HepG2 (cell line): ENCODE results near the gene LHPP.

ENCODE experiments used
- ATF5 ChIP-seq: sonication (generic); formaldehyde crosslinking; IDR thresholded peaks from 2 replicates; pipeline ENCODE4 v1.4.0; 2020; ENCODE audit warnings: mild to moderate bottlenecking, low read depth, missing genetic modification reagents
- BRCA1 ChIP-seq: sonication (generic); formaldehyde crosslinking; IDR thresholded peaks from 2 replicates; pipeline ENCODE4 v1.4.0; 2020; ENCODE audit warnings: missing genetic modification reagents
- CTCF ChIP-seq: sonication (generic); formaldehyde crosslinking; IDR thresholded peaks from 2 replicates; pipeline ENCODE4 v1.5.0; 2020; ENCODE audit warnings: mild to moderate bottlenecking, missing genetic modification reagents, moderate library complexity
- GTF2F1 ChIP-seq: fragments of 150-350 bp; IDR thresholded peaks from 2 replicates; pipeline ENCODE4 v1.6.1; 2014; ENCODE audit warnings: low read length
- KDM5B ChIP-seq: sonication (generic); formaldehyde crosslinking; IDR thresholded peaks from 2 replicates; pipeline ENCODE4 v1.4.0; 2020; ENCODE audit warnings: missing genetic modification reagents, mild to moderate bottlenecking, borderline replicate concordance
- YY1 ChIP-seq: IDR thresholded peaks from 2 replicates; pipeline ENCODE4 v1.6.1; 2011; ENCODE audit warnings: low read length, low read depth, moderate library complexity, mild to moderate bottlenecking; ENCODE audit not compliant: insufficient read depth, insufficient replicate concordance

- TF ChIP-seq KDM5B (CRISPR knock-in tag) = no peak
- TF ChIP-seq YY1 = no peak
- TF ChIP-seq ATF5 = no peak
- TF ChIP-seq GTF2F1 = no peak
- no peak for TF ChIP-seq CTCF
- no peak for TF ChIP-seq BRCA1 (CRISPR knock-in tag)
Measured at GRCh38 chr10:124661660-124662180, 200.1 kb downstream of the LHPP start.
